ENCODE results near the gene SHBG. TPM values are rescaled to one million over a fixed set of nuclear protein-coding genes. Genes with fewer than 3 reads are reported as not detected.
A peak's percentile ranks its signal among the peaks of the same experiment; 100 is the strongest.

The SHBG gene
- total and polyA plus RNA-seq, 2 experiments from 2014 or later: 0.38 to 0.48 TPM

DNA sequence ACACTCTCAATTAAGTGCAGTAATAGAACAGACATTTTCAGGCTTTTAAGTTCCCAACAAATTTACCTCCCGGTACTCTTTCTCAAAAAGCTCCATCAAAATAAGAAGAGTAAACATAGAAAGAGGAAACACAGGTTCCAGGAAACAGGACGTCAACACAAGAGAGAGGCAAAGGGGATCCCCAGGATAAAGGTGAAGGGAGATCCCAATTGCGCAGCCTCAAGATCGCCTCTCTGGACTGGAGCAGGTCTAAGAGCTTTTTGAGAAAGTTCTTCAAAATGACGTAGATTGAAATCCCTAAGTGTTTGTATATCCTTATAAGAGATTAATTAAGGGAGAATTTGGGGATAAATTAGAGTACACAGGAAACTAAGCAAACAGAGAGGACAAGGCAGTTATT is 11.3 kb upstream of the SHBG start:
- Histone ChIP-seq H3K27ac (ENCODE audit: low read depth) (no peak overlapping the region), H3K4me3 (no peak overlapping the region), H3K36me3 (ENCODE audit: insufficient read depth) (no peaks in the 10 kb centered on the region), H3K27me3 (ENCODE audit: insufficient read depth) (no peaks in the 10 kb centered on the region; the same call in 1 of the 2 replicates), H2AFZ (peak overlapping the region; percentile 24; the same call in 1 of the 2 replicates), H3K4me2 (no peak overlapping the region), H3F3A (replicated peaks; ENCODE audit: low read depth) (peaks cover 10% of the 10 kb centered on the region; the same call in 1 of the 2 replicates), H3K9me2 (ENCODE audit: insufficient read depth) (no peaks in the 10 kb centered on the region), H4K20me1 (replicated peaks; ENCODE audit: insufficient read depth) (no peaks in the 10 kb centered on the region), H3K79me2 (replicated peaks; ENCODE audit: insufficient read depth) (peaks cover 6% of the 10 kb centered on the region), H3K4me1 (ENCODE audit: insufficient read depth) (peaks cover 8% of the 10 kb centered on the region)
- Mint-ChIP-seq H3K27me3 (ENCODE audit: insufficient read depth, low read depth, poor library complexity) (peaks cover 8% of the 10 kb centered on the region), H3K4me3 (no peak overlapping the region), H3K4me1 (peaks cover 2% of the 10 kb centered on the region; the same call in 2 of the 3 replicates), H3K36me3 (ENCODE audit: low read depth) (no peaks in the 10 kb centered on the region), H3K9me3 (no peaks in the 10 kb centered on the region; the same call in 2 of the 3 replicates), H3K27ac (no peak overlapping the region)
- no peak for ATAC-seq
- DNase-seq (ENCODE audit: low spot score): no peak
- TF ChIP-seq STAT1 (IDR thresholded peaks at IDR 0.05; ENCODE audit: unreplicated experiment) (no peak), EZH2phosphoT487 (IDR thresholded peaks at IDR 0.05; ENCODE audit: unreplicated experiment) (no peak)
- TF ChIP-seq, protein P1, sequence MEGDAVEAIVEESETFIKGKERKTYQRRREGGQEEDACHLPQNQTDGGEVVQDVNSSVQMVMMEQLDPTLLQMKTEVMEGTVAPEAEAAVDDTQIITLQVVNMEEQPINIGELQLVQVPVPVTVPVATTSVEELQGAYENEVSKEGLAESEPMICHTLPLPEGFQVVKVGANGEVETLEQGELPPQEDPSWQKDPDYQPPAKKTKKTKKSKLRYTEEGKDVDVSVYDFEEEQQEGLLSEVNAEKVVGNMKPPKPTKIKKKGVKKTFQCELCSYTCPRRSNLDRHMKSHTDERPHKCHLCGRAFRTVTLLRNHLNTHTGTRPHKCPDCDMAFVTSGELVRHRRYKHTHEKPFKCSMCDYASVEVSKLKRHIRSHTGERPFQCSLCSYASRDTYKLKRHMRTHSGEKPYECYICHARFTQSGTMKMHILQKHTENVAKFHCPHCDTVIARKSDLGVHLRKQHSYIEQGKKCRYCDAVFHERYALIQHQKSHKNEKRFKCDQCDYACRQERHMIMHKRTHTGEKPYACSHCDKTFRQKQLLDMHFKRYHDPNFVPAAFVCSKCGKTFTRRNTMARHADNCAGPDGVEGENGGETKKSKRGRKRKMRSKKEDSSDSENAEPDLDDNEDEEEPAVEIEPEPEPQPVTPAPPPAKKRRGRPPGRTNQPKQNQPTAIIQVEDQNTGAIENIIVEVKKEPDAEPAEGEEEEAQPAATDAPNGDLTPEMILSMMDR (conservative IDR thresholded peaks at IDR 0.05; ENCODE audit: low read depth in 2 of 2): no peak

DNA sequence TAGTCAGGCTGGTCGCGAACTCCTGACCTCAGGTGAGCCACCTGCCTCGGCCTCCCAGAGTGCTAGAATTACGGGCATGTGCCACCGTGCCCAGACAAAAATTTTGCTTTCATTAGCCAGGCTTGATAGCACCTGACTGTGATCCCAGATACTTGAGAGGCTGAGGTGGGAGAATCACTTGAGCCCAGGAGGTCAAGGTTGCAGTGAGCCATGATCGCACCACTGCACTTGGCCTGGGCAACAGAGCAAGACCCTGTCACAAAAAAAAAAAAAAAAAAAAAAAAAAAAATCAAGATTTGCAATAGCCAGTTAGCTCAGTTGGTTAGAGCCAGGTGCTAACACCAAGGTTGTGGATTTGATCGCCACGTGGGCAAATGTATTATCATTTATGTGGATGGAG is 9.1 kb upstream of the SHBG start:
- Histone ChIP-seq H3K27me3 (ENCODE audit: insufficient read depth) (no peaks in the 10 kb centered on the region), H2AFZ (no peak overlapping the region), H3K27ac (ENCODE audit: low read depth) (no peak overlapping the region), H3F3A (replicated peaks; ENCODE audit: low read depth) (0 out of 2 replicates have a peak, but pooled peaks cover 2% of the 10 kb centered on the region), H3K4me2 (no peak overlapping the region), H3K79me2 (replicated peaks; ENCODE audit: insufficient read depth) (no peaks in the 10 kb centered on the region), H3K4me1 (ENCODE audit: insufficient read depth) (peaks cover 2% of the 10 kb centered on the region; the same call in 1 of the 2 replicates), H4K20me1 (replicated peaks; ENCODE audit: insufficient read depth) (no peaks in the 10 kb centered on the region), H3K9me2 (ENCODE audit: insufficient read depth) (no peaks in the 10 kb centered on the region), H3K4me3 (no peak overlapping the region), H3K36me3 (ENCODE audit: insufficient read depth) (no peaks in the 10 kb centered on the region)
- no peaks in the 10 kb centered on the region for H3K27me3 Mint-ChIP-seq (ENCODE audit: insufficient read depth, low read depth, poor library complexity)
- no peak overlapping the region for H3K27ac Mint-ChIP-seq
- no peaks in the 10 kb centered on the region for H3K9me3 Mint-ChIP-seq
- DNase-seq (ENCODE audit: low spot score) (no peak), ATAC-seq (no peak)
- peaks cover 4% of the 10 kb centered on the region; the same call in 2 of the 3 replicates for H3K36me3 Mint-ChIP-seq (ENCODE audit: low read depth)
- H3K4me3 Mint-ChIP-seq: no peak overlapping the region
- no peaks in the 10 kb centered on the region for H3K4me1 Mint-ChIP-seq
- TF ChIP-seq NANOG (IDR thresholded peaks at IDR 0.05; ENCODE audit: borderline replicate concordance): no peak
- no peak for TF ChIP-seq JUNB (IDR thresholded peaks at IDR 0.05; ENCODE audit: unreplicated experiment)
- TF ChIP-seq STAT1 (IDR thresholded peaks at IDR 0.05; ENCODE audit: unreplicated experiment): no peak
- no peak for TF ChIP-seq ZNF114 (CRISPR knock-in tag; IDR thresholded peaks at IDR 0.05)
- TF ChIP-seq ZNF462 (CRISPR knock-in tag; IDR thresholded peaks at IDR 0.05): no peak
- TF ChIP-seq ETS1 (IDR thresholded peaks at IDR 0.05): no peak
- no peak for TF ChIP-seq ZNF331 (CRISPR knock-in tag; IDR thresholded peaks at IDR 0.05; ENCODE audit: low read depth)
- TF ChIP-seq EZH2phosphoT487 (IDR thresholded peaks at IDR 0.05; ENCODE audit: unreplicated experiment): no peak
- TF ChIP-seq CREB1 (CRISPR knock-in tag; IDR thresholded peaks at IDR 0.05; ENCODE audit: low read depth): no peak
- TF ChIP-seq EZH2 (IDR thresholded peaks at IDR 0.05; ENCODE audit: low read depth, unreplicated experiment): no peak

All from GM23338 (cell line).